GM18508 (cell line): ENCODE data around the gene MIOX.

Experiments used
- ATAC-seq: cut with Tn5 transposase; IDR thresholded peaks from one replicate; pipeline ENCODE4 v1.9.1; 2021; ENCODE audit warnings: moderate number of reproducible peaks; ENCODE audit not compliant: insufficient read depth, unreplicated experiment

Gene MIOX

GRCh38 chr22:50454556-50455075, 32.0 kb upstream of the MIOX start:
- no peak for ATAC-seq

GRCh38 chr22:50455201-50455600, 31.5 kb upstream of the MIOX start:
- ATAC-seq: no peak

GRCh38 chr22:50456026-50456425, 30.6 kb upstream of the MIOX start:
- no peak for ATAC-seq

- no peak for ATAC-seq
Measured at GRCh38 chr22:50456466-50457234, 30.0 kb upstream of the MIOX start.

GRCh38 chr22:50459016-50459415, 27.6 kb upstream of the MIOX start:
- no peak for ATAC-seq

GRCh38 chr22:50459496-50460140, 27.0 kb upstream of the MIOX start:
- ATAC-seq: no peak

- ATAC-seq: no peak
Measured at GRCh38 chr22:50460938-50461337, 25.7 kb upstream of the MIOX start.

- ATAC-seq: no peak
Measured at GRCh38 chr22:50461536-50461935, 25.1 kb upstream of the MIOX start.

- no peak for ATAC-seq
Measured at GRCh38 chr22:50461979-50462540, 24.6 kb upstream of the MIOX start.

- ATAC-seq: no peak
Measured at GRCh38 chr22:50463188-50463900, 23.3 kb upstream of the MIOX start.

GRCh38 chr22:50464451-50464850, 22.2 kb upstream of the MIOX start:
- ATAC-seq: no peak

GRCh38 chr22:50465066-50465930, 21.4 kb upstream of the MIOX start:
- no peak for ATAC-seq

GRCh38 chr22:50467341-50467740, 19.3 kb upstream of the MIOX start:
- ATAC-seq: no peak

GRCh38 chr22:50467773-50468440, 18.8 kb upstream of the MIOX start:
- no peak for ATAC-seq

GRCh38 chr22:50468626-50469025, 18.0 kb upstream of the MIOX start:
- ATAC-seq: no peak

- ATAC-seq: no peak
Measured at GRCh38 chr22:50469377-50470305, 17.0 kb upstream of the MIOX start.

- no peak for ATAC-seq
Measured at GRCh38 chr22:50470491-50470890, 16.2 kb upstream of the MIOX start.

GRCh38 chr22:50471197-50471847, 15.3 kb upstream of the MIOX start:
- ATAC-seq: no peak
